KOPT-K1 (cell line): Measurements from ENCODE around the gene CPLX4.

Experiments used
- H3K27ac ChIP-seq: fragments of 200-600 bp; sonication (generic); 2 replicates; pipeline ENCODE4 v1.5.1; 2016; ENCODE audit warnings: antibody characterized with exemption, mild to moderate bottlenecking, low read depth, low read length; ENCODE audit not compliant: poor library complexity, severe bottlenecking
- H3K36me3 ChIP-seq: fragments of 200-600 bp; sonication (generic); 2 replicates; pipeline ENCODE4 v1.5.1; 2017; ENCODE audit warnings: antibody characterized with exemption, mild to moderate bottlenecking, low read length, moderate library complexity; ENCODE audit not compliant: insufficient read depth
- H3K9me3 ChIP-seq: fragments of 200-600 bp; sonication (generic); 2 replicates; pipeline ENCODE4 v1.5.1; 2017; ENCODE audit warnings: antibody characterized with exemption, low read length, mild to moderate bottlenecking; ENCODE audit not compliant: insufficient read depth, poor library complexity, severe bottlenecking

The CPLX4 gene

DNA sequence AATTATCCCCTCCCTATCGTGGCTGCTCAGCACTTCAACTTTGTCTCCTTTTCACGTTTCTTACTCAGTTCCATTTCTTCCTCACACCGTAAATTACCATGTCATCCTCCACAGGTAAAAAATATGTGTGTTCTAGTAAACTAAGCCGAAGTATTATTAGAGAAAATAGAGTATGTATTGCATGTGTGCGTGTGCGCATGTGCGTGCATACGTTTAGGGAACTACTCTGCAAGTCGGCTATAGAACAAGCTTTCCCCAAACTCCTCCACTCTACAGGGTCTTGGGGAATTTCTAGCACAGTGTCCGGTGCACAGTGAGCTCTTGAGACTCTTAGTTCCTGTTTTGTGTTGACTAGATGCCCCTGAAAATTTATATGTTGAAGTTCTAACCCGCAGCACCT lies 36.1 kb downstream of the CPLX4 start:
- Histone ChIP-seq H3K36me3 (no peaks in the 10 kb centered on the region), H3K9me3 (no peaks in the 10 kb centered on the region), H3K27ac (no peak overlapping the region)

- no peak overlapping the region for H3K27ac ChIP-seq
- H3K36me3 ChIP-seq, result no peaks in the 10 kb centered on the region
- H3K9me3 ChIP-seq, result peaks cover under 1% of the 10 kb centered on the region
Measured at GRCh38 chr18:59279722-59280121, 38.7 kb downstream of the CPLX4 start.

DNA sequence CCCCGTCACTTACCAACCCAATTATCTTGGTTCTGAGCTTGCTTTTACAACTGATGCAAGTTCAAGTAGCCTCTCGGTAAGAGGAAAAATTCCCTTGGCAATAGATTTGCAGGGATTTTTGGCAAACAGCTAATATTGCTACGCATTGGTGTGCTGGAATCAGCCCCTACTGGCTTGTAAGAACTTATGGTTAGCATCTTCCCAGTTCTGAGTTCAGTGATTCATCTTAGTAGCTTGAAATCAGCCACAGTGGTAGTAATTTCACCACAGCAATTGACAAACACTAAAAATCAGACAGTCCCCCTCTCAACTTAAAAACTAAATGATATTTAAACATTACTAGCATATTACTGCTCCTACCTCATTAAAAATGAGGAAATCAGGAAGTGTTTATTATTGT lies 39.3 kb downstream of the CPLX4 start:
- Histone ChIP-seq H3K27ac (no peak overlapping the region), H3K9me3 (peaks cover 6% of the 10 kb centered on the region), H3K36me3 (no peaks in the 10 kb centered on the region)

DNA sequence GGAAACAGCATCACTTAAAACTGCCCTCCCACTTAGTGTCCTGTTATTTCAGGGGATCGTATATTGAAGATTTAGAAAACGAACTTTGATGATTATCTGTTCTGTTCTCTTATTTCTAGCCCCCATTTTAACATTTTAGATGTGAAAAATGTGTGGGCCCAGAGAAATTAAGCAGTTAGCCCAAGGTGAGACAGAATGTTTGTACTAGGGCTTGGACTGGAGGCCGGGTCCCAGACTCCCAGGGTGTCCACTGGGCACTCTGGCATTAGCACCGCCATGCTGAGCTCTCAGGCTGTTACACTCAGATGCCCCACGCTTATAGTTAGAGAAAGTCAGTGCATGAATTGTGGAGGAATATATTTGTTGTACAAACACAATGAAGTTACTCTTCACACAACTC lies 39.7 kb downstream of the CPLX4 start:
- Histone ChIP-seq H3K9me3 (peaks cover 8% of the 10 kb centered on the region), H3K27ac (no peak overlapping the region), H3K36me3 (no peaks in the 10 kb centered on the region)

GRCh38 chr18:59276047-59276446 lies 42.4 kb downstream of the CPLX4 start:
- Histone ChIP-seq H3K36me3 (no peaks in the 10 kb centered on the region), H3K27ac (no peak overlapping the region), H3K9me3 (peaks cover 26% of the 10 kb centered on the region)

DNA sequence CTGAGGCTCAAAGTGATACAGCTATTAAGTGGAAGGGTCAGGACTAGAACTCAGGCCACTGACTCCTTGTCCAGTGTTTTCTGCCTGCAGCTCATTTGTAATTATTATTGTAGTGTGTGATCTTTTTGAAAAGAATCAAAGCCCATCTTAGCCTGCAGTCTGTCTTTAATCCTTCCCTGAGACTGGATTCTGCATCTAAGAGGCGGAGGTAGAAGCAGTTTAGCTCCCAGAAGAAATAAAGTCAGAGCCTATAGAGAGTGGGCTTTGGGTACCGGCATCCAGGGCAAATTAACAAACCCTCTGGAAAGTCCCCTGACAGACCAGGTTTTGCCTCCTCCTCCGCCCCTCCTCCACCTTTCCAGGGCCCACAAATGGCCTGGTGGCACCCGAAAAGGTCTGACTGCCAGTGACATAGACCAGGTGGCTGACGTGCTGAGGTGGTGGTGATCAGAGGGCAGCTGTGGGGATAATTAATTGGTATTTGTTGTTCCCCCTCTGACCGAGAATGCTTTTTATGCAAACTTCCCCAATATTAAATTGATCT lies 43.0 kb downstream of the CPLX4 start:
- no peaks in the 10 kb centered on the region for H3K36me3 ChIP-seq
- H3K9me3 ChIP-seq, result peaks cover 26% of the 10 kb centered on the region
- no peak overlapping the region for H3K27ac ChIP-seq

DNA sequence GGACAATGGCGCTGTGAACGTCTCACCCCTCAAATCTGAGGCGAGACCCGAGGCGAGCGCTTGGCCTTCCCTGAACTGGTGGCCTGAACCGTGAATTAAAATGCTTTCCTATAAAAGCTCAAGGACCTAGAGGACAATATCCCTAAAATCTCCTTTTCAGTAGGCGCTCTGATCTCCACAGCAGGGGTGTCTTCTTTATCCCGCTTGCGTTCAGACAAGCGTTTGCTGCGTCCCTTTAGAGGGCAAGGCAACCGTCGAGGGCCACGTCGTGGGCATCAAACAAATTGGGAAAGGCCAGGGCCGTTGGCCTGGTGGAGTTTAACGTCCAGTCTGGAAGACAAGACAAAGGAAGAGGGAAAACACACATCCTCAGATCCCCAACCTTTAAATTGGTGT lies 43.9 kb downstream of the CPLX4 start:
- Histone ChIP-seq H3K36me3 (no peaks in the 10 kb centered on the region), H3K27ac (no peak overlapping the region), H3K9me3 (peaks cover 26% of the 10 kb centered on the region)

DNA sequence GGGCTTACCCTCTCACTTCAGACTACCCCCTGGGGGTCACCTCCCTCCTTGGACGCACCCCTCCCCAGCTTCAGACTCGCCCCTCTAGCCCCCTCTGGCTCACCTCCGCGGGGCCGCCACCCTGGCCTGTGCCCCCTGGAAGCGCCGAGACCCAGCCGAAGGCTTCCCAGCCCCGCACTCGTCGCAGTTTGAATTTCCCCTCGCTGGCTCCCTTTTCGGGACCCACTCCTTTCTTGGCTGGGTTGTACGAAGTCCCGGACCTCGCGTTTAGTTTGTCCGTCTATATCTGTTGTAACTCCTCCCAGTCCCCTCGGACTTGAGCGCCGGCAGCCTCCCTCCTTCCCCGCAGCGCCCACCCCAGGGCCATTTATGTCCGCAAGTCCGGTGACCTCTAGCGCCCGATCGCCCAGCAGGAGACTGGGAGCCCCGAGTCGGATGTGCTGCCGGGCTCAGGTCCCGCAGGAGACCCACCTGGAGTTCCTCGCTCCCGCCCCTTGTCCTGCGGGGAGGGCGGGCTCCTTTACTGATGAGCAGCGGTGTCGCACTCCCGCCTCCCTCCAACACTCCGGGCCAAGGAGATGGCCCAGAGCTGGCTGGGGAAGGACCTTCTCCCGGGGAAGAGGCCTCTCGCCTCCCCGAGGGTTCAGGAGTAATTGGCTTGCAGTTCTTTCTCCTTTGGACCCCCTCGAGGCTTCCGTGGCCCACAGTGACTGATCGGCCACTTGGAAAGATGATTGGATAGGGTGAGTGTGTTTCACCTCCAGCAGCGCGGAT lies 44.5 kb downstream of the CPLX4 start:
- Histone ChIP-seq H3K9me3 (peaks cover 26% of the 10 kb centered on the region), H3K36me3 (no peaks in the 10 kb centered on the region), H3K27ac (no peak overlapping the region)

DNA sequence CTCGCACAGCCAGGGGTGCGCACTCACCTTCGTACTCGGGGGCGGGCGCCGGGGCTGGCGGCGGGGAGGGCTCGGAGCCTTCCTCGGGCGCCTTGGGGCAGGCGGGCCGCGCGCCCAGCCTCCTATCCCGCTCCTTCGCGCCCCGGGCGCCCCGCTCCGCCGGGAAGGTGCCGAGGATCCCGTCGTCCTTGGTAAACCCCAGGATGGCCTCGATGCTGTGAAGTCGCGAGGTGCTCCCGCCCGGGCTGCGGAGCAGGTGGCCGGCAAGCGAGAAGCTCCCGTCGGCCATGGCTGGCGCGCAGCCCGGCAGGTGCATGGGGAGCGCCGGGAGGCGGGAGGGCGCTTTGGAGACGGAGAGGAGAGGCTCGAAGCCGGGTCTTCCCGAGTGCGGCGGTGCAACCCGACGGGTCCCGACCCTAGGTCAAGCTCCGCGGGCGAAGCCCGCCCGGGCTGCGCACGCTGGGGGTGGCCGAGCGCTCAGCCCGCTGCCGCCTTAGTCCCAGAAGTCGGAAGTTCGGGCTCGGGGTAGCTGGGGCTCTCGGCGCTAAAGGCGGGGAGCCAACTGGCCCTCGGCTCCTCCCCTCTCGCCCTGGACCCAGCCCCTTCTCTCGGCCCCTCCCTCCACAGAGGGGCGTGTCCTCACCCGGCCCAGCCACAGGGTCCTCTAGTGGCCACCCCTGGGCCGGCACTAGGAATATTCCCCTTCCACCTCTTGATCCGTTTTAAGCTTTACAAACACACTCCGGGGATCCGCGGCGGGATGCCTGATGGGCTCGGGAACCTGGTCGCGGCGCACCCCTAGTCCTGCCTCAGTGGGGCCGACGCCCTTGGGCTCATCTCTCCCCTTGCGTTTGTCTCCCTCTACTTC lies 45.3 kb downstream of the CPLX4 start, which contains the start of gene RAX:
RAX (minus strand) TSS at position 564 of the 868 bp plus-strand sequence; CDS start at position 316, 248 bp downstream.
- Histone ChIP-seq H3K9me3 (peaks cover 26% of the 10 kb centered on the region), H3K27ac (no peak within 1 kb of the TSS), H3K36me3 (no peaks in the 10 kb centered on the region)

DNA sequence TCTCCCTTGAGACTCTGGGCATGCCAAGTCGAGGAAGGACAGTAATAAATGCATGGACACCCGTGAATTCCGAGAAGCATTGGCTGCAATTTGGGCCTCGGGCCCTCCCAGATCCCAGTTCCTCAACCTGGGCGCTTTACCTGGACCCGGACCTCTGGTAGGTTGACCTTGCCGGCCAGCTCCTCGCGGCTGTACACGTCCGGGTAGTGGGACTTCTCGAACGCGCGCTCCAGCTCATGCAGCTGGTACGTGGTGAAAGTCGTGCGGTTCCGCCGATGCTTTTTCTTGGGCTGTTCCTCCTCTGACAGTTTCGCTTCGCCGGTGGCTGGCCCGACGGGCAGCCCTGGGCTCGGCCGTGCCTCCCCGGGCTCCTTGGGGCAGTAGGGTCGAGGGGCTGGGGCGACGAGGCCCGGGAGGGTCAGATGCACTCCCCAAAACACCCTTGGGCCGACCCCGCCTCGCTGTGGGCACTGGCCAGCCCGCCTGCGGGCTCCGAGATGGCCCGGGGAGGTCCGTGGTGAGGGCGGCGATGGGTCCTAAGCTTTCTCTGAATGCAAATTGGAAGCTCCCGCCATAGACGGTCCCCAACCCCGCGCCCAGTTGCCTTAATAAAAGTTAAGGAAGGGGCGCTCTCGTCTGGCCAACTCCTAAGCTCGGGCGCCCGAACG lies 46.1 kb downstream of the CPLX4 start:
- H3K27ac ChIP-seq, result no peak overlapping the region
- peaks cover 26% of the 10 kb centered on the region for H3K9me3 ChIP-seq
- no peaks in the 10 kb centered on the region for H3K36me3 ChIP-seq

DNA sequence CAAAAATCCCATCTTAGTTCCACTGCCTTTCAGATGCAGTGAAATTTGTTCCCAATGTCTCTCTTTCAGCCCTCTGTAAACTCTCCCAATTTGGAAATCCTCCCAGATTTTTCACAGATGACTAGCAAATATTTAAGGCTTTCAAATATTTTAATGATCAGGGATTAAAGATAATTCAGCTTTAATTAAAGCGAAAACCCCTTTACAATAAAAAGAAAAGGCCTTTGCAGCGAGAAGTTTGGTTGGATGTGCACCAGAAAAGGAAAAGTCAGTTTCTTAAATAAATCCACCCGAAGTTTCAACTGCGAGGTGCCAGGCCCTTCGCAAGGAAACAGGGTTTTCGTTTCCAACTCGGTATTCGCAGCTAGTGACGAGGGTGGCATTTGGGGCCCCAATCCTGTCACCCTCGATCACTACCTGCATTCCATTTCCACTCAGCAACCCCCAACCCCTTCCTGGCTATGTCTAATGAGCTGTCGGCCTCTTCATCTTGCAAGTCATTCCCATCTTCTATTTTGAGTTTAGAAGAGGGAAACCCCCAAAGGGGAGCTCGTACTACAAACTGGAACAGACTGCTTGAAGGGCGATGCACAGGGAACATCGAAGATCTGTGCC lies 46.7 kb downstream of the CPLX4 start:
- no peaks in the 10 kb centered on the region for H3K36me3 ChIP-seq
- peaks cover 26% of the 10 kb centered on the region for H3K9me3 ChIP-seq
- no peak overlapping the region for H3K27ac ChIP-seq

DNA sequence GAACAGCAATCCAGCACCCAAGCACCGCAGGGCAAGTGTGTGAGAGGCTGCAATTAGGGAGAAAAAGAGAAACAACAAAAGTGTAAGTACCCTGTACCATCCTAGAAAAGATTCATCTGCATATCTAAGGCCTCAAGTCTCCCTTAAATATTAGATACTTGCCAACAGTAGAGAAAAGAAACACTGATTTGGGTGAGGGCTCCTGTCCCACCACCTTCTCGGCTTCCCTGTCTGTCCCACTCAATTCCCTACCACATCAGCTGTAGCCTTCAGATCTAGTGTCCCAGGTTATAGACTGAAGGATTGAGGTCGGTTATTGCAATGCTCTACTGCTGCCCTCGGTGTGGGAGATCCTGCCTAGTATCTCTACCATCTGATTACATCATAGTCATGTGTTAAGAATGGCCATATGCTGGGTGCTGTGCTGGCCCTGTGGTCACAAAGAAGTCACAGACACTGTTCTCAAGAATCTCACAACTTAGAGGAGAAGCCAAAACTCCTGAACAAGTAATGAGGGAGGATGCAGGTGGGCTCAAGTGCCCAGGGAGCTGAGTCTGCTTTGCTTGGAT lies 47.7 kb downstream of the CPLX4 start:
- Histone ChIP-seq H3K36me3 (no peaks in the 10 kb centered on the region), H3K27ac (no peak overlapping the region), H3K9me3 (peaks cover 26% of the 10 kb centered on the region)

GRCh38 chr18:59269563-59270119 lies 48.8 kb downstream of the CPLX4 start:
- Histone ChIP-seq H3K9me3 (peaks cover 25% of the 10 kb centered on the region), H3K27ac (no peak overlapping the region), H3K36me3 (no peaks in the 10 kb centered on the region)
